Stimulated activated CD8-positive, alpha-beta memory T cell treated with anti-CD3 and anti-CD28 coated beads, Interleukin-4, amount 100 ng/mL, for 4 hours (primary cell): Measurements from ENCODE around the gene KCTD15.

Experiments used
- DNase-seq, 2 donors: peaks; one replicate each; pipeline ENCODE4 v3.0.0-alpha.2; 2020; ENCODE audit warnings: low read depth in 2 of 2, low spot score in 1 of 2

KCTD15 gene

DNA sequence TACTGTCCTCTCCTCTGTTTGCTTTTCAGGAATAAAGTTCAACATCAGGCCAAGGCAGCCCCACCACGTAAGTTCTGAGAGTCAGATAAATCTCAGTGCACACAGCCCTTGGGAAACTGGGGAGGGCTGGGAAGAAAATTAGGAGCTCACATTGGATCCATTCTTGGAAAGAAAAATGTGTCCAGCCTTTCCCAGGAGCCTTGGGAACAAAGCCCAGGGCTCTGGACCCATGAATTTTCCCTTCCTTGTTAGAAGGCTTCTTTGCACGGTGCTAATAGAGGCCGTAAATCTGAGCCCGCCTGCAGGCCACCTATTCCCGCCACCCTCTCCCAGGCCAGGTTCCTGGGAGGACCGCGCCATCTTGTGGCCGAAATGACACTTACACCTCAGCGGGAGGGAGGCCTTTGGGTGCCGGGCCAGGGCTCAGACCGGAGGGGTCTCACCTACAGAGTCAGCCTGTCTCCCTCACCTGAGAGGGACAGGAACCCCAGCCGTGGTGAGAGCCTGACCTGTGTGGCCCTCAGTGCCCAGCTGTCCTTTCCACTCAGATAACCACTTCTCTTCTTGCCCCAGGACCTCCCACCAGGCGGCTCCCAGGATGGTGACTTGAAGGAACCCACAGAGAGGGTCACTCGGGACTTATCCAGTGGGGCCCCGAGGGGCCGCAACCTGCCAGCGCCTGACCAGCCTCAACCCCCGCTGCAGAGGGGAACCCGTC is 25.1 kb upstream of the KCTD15 start:
- DNase-seq = peak in 1 of 2 donors; percentile 13

- DNase-seq = no peak
Observed at GRCh38 chr19:33772102-33772857, 24.4 kb upstream of the KCTD15 start.

GRCh38 chr19:33772858-33773180 is 23.9 kb upstream of the KCTD15 start:
- no peak for DNase-seq

- no peak for DNase-seq
Observed at GRCh38 chr19:33773704-33774624, 22.7 kb upstream of the KCTD15 start.

GRCh38 chr19:33774751-33775150 is 21.9 kb upstream of the KCTD15 start:
- no peak for DNase-seq

- DNase-seq = no peak
Observed at GRCh38 chr19:33775731-33776487, 20.8 kb upstream of the KCTD15 start.

DNA sequence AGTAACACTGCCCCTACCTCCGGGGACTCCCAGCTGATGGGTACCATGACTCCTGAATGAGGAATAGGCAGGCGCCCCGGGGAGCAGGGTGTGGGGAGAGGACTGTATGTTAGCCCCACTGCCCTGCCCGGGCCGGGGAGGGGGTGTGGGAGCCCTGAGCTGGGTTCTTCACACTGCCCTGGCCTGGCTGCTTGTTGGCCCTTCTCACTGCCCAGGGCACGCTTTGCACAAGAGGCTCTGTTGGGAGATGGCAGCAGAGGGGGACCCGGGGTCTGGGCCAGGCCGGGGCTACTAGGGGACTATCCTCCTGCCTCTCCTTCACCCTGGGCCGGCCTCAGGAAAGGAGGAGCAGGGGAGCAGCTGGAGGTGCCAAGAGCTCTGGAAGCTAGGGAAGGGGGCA is 19.3 kb upstream of the KCTD15 start:
- DNase-seq = no peak

GRCh38 chr19:33777753-33778088 is 18.9 kb upstream of the KCTD15 start:
- no peak for DNase-seq

- DNase-seq = peak; percentile 44 to 73
Observed at GRCh38 chr19:33778089-33778791, 18.4 kb upstream of the KCTD15 start.

DNA sequence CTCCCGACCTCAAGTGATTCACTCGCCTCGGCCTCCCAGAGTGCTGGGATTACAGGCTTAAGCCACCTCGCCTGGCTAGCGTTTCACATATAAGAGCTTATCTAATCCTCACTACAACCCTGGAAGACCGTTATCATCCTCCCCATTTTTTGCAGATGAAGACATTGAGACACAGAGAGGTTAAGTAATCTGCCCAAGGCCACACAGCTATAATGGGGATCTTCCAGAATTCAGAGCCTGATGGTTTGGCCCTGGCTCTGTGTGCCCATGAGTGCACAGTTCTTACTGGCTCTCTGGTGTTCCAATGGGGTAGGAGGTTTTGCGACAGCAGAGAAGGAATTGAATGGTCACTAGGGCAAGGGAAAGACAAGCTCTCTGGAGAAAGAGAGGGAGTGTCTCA is 16.8 kb upstream of the KCTD15 start:
- no peak for DNase-seq

DNA sequence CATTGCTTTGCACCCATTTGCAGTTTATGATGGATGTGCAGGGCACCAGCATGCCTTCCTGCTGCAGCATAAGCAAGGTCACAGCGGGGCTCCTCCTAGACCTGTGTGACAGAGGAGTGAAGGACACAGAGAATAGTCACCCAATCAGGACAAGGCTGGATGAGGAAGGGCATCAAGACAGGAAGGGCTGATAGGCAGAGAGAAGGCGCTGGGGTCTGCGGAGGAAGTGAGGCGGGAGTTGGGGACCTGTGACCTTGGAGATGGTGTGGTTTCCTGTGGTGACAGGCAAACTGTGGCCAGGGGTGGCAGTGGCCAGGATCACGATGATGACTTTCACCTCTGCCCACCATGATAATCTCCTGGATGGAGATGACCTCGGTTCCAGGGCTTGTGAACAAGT is 16.4 kb upstream of the KCTD15 start:
- DNase-seq = no peak

DNA sequence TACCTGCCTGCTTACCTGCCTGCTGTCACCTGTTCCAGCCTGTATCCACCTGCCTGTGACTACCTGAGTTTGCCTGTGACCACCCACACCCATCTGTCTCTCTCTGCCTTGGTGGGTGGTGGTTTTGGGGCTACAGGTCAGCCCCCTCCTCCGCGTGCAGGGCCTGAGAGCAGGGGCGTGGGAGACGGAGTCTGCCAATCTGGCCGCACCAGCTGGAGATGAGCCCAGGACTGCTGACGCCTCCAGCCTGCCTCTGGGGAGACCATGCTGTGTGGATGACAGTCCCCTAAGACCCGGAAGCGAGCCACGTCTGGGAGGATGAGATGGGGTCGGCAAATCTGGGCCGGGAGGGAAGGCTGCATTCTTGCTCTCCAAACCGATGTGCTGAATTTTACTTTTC is 15.9 kb upstream of the KCTD15 start:
- no peak for DNase-seq

GRCh38 chr19:33781415-33781935 is 15.2 kb upstream of the KCTD15 start:
- no peak for DNase-seq

GRCh38 chr19:33781996-33782395 is 14.7 kb upstream of the KCTD15 start:
- no peak for DNase-seq

DNA sequence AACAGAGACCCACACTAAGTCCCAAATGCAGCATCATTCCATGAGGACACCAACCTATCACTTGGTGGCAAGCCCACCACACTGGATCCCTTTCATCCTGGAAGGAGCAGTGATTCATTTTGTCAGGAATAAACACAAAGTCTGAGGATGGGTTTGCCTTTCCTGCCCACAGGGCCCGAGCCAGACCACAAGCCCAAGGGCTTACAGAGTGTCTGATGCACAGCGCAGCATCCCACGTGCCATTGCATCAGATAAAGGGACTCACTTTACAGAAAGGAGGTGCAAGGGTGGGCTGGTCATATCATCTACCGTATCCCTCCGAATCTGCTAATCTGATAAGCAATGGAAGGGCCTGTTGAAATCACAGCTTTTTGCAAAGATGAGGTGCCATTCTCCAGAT is 12.2 kb upstream of the KCTD15 start:
- DNase-seq = no peak

- DNase-seq = no peak
Observed at GRCh38 chr19:33785795-33786194, 10.9 kb upstream of the KCTD15 start.

DNA sequence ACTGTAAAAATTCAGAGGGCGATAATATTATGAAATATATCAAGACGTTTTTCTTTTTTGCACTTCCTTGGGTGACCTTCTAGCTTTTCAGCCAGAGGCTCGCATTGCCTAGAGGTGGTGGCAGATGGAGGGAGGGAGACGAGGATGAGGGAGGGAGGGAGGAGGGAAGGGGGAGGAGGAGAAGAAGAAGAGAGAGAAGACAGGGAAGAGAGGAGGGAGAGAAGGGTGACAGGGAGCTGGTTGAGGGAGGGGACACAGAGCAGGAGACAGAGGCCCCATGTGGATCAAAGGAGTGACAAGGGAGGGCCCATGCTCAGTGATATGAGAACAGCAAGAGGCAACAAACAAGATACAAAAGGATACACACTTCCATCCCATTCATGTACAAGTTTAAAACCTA is 8.0 kb upstream of the KCTD15 start:
- DNase-seq = no peak

- DNase-seq = no peak
Observed at GRCh38 chr19:33789344-33789743, 7.3 kb upstream of the KCTD15 start.

DNA sequence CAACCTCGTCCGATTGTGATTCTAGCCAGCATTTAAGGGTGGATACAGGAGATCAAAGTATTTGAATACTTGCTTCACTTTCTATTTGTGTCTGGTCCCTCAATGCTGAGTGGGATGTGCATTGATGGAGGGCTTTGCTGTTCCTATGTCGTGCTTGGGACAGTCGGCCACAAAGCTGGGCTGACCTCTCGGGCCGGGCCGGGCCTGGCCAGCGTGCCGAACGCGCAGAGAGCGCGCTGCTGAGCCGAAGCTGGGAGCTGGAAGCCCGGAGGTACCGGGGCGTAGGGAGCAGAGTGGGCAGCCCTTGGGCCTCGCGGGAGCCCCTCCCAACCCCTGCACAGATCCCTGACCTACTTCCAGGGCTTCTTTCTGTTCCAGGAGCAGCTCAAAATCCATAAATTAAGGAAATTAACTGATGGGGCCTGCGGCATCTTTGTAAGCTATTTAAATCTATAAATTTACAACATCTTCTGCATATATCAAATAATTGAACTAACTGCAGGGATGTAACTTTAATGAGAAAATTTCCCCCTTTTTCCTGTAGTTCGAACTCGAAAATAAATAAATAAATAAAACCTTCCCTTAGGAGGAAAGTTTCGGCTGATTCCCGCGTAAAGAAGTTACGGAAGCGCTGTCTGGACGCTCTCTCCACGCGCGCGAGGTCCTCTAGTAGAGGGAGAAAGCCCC is 1.8 kb upstream of the KCTD15 start:
- no peak for DNase-seq
